Gastroesophageal sphincter (tissue), 3 donors: Measurements from ENCODE around the gene FRMD3.

Experiments used
- EP300 ChIP-seq: sonication (generic); formaldehyde crosslinking; IDR thresholded peaks from one replicate; pipeline ENCODE4 v1.6.1; 2017; ENCODE audit warnings: antibody characterized with exemption, mild to moderate bottlenecking
- POLR2AphosphoS5 ChIP-seq: sonication (generic); formaldehyde crosslinking; IDR thresholded peaks from one replicate; pipeline ENCODE4 v1.6.1; 2017; ENCODE audit warnings: antibody characterized with exemption
- TF ChIP-seq, protein P1 (sequence below), 4 experiments: fragments of 200-600 bp in 2 of 4; fragments of 450-650 bp in 2 of 4; sonication (generic) in 1 of 4; IDR thresholded peaks; one replicate each; pipeline ENCODE4 v1.5.1; 2017 to 2019; ENCODE audit warnings: antibody characterized with exemption in 4 of 4, mild to moderate bottlenecking in 2 of 4, moderate library complexity in 2 of 4

DNA sequence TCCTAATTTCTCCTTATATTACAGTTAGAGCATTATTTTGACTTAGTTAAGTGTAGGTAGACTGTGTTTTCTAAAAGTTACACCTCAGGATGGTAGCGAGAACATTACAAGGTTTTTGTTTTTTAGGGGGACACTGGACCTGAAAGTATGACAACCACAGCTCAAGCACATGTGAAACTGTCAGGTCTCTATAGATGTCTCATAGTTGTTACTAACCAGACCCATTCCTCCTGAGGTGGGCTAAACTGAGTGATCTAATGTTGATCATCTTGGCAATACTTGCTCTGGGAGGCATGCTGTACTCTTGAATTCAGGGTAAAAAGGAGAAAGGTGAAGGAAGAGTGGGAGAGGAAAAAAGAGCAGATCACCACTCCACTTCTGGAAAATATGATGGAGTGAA, 278.6 kb downstream of the FRMD3 start:
- TF ChIP-seq POLR2AphosphoS5 (no peak), EP300 (no peak)
- TF ChIP-seq, protein P1, sequence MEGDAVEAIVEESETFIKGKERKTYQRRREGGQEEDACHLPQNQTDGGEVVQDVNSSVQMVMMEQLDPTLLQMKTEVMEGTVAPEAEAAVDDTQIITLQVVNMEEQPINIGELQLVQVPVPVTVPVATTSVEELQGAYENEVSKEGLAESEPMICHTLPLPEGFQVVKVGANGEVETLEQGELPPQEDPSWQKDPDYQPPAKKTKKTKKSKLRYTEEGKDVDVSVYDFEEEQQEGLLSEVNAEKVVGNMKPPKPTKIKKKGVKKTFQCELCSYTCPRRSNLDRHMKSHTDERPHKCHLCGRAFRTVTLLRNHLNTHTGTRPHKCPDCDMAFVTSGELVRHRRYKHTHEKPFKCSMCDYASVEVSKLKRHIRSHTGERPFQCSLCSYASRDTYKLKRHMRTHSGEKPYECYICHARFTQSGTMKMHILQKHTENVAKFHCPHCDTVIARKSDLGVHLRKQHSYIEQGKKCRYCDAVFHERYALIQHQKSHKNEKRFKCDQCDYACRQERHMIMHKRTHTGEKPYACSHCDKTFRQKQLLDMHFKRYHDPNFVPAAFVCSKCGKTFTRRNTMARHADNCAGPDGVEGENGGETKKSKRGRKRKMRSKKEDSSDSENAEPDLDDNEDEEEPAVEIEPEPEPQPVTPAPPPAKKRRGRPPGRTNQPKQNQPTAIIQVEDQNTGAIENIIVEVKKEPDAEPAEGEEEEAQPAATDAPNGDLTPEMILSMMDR (IDR thresholded peaks at IDR 0.05) = no peak
